Upper lobe of left lung (tissue), 6 donors: ENCODE data around the gene KIF2C. TPM values are rescaled to one million over a fixed set of nuclear protein-coding genes. Genes with fewer than 3 reads are reported as not detected.
"Not testable (repeated sequence)": the region's sequence is repeated elsewhere in the genome, so short reads cannot be mapped to it uniquely, and the experiment has no call there.

Experiments used
- ATAC-seq, 2 donors: fragments of 200-7000 bp; cut with Tn5 transposase; one replicate each; pipeline ENCODE4 v1.9.1; 2022; ENCODE audit warnings: mild to moderate bottlenecking in 2 of 2, moderate library complexity in 2 of 2; ENCODE audit not compliant: low FRiP score in 2 of 2
- DNase-seq, 2 donors: peaks; one replicate each; pipeline ENCODE4 v3.0.0-alpha.2; 2019 to 2020
- H3K27ac ChIP-seq, 4 donors: fragments of 200-600 bp; sonication (generic); one replicate each; pipeline ENCODE4 v1.5.1; 2016 to 2019
- H3K27me3 ChIP-seq, 4 donors: fragments of 200-600 bp; sonication (generic); one replicate each; pipeline ENCODE4 v1.5.1; 2017 to 2019
- H3K36me3 ChIP-seq, 4 donors: fragments of 200-600 bp; sonication (generic); one replicate each; pipeline ENCODE4 v1.5.1; 2016 to 2019
- H3K4me1 ChIP-seq, 4 donors: fragments of 200-600 bp; sonication (generic); one replicate each; pipeline ENCODE4 v1.5.1; 2018 to 2019
- H3K4me3 ChIP-seq, 4 donors: fragments of 200-600 bp; sonication (generic); one replicate each; pipeline ENCODE4 v1.5.1; 2017 to 2019; ENCODE audit warnings: mild to moderate bottlenecking in 2 of 4, moderate library complexity in 1 of 4
- H3K9me3 ChIP-seq, 4 donors: fragments of 200-600 bp; sonication (generic); one replicate each; pipeline ENCODE4 v1.5.1; 2018 to 2019
- CTCF ChIP-seq, 6 experiments: fragments of 450-650 bp in 4 of 6; fragments of 200-600 bp in 2 of 6; sonication (generic) in 2 of 6; IDR thresholded peaks; one replicate each; pipeline ENCODE4 v1.5.1; 2016 to 2019; ENCODE audit warnings: antibody characterized with exemption in 6 of 6
- EP300 ChIP-seq, 4 donors: sonication (generic); formaldehyde crosslinking; IDR thresholded peaks; one replicate each; pipeline ENCODE4 v1.5.1; 2017; ENCODE audit warnings: antibody characterized with exemption in 4 of 4, control low read depth in 2 of 4
- POLR2A ChIP-seq, 4 donors: fragments of 450-650 bp; IDR thresholded peaks; one replicate each; pipeline ENCODE4 v1.5.1; 2016 to 2017; ENCODE audit warnings: antibody characterized with exemption in 4 of 4, mild to moderate bottlenecking in 2 of 4
- POLR2AphosphoS5 ChIP-seq, 2 donors: sonication (generic); formaldehyde crosslinking; IDR thresholded peaks; one replicate each; pipeline ENCODE4 v1.5.1; 2017; ENCODE audit warnings: antibody characterized with exemption in 2 of 2
- WGBS, 2 donors: methylation state at CpG; one replicate each; pipeline ENCODE4 v1.1.5; 2017 to 2018; 5-methylcytosine and 5-hydroxymethylcytosine counted together
- total RNA-seq, 6 donors: library from RNA; depleted of rRNA in 4 of 6; stranded (reverse); fragments of >200 nt in 4 of 6; gene quantifications; one replicate each; pipeline versions ENCODE4 v1.1.0 to v1.2.1, GENCODE V29; 2016 to 2021
- donor health status: DM: no; HTN: no; CAD: no; lungs with moderate emphysema.
- donor health status: DM: no; HTN: yes; CAD: no; lungs with severe emphysema.

Gene KIF2C
- total RNA-seq, 6 donors from 2014 or later: 1.5 to 2.7 (median 2.6) TPM; not detected in 1

- ATAC-seq: no peak
- H3K9me3 ChIP-seq: no peaks in the 10 kb centered on the region
Measured at GRCh38 chr1:44760876-44761275, 21.2 kb downstream of the KIF2C start.

DNA sequence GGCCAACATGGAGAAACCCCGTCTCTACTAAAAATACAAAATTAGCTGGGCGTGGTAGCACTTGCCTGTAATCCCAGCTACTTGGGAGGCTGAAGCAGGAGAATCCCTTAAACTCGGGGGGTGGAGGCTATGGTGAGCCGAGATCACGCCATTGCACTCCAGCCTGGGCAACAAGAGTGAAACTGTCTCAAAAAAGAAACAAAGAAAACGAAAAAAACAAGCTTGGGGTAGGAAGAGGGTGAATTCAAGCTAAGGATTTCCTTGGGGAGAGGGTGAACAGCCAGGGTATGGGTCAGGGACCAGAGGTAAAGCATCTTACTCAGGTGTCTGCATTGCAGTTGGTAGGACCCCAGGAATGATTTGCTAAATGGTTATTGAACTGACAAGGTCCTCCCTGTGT lies 26.8 kb downstream of the KIF2C start:
- not testable (repeated sequence) for H3K36me3 ChIP-seq, H3K4me3 ChIP-seq, H3K27ac ChIP-seq, DNase-seq, H3K27me3 ChIP-seq, H3K4me1 ChIP-seq, ATAC-seq, H3K9me3 ChIP-seq
- 96% methylated on average over 6 of the region's 6 CpGs for WGBS, 2 donors

More at GRCh38 chr1:44760876-44761275, 21.2 kb downstream of the KIF2C start:
- peaks cover 0 to 14% (median 0%) of the 10 kb centered on the region in 4 donors for H3K36me3 ChIP-seq
- DNase-seq: no peak
- whole genome bisulfite sequencing, 2 donors: 93 to 100% methylated on average over 3 of the region's 3 CpGs
- H3K27me3 ChIP-seq: no peaks in the 10 kb centered on the region
- H3K27ac ChIP-seq: no peak overlapping the region
- no peak overlapping the region for H3K4me3 ChIP-seq
- TF ChIP-seq EP300 (IDR thresholded peaks at IDR 0.05) (no peak), POLR2A (IDR thresholded peaks at IDR 0.05) (no peak), CTCF (IDR thresholded peaks at IDR 0.05) (no peak), POLR2AphosphoS5 (IDR thresholded peaks at IDR 0.05) (no peak)
- H3K4me1 ChIP-seq: no peaks in the 10 kb centered on the region

DNA sequence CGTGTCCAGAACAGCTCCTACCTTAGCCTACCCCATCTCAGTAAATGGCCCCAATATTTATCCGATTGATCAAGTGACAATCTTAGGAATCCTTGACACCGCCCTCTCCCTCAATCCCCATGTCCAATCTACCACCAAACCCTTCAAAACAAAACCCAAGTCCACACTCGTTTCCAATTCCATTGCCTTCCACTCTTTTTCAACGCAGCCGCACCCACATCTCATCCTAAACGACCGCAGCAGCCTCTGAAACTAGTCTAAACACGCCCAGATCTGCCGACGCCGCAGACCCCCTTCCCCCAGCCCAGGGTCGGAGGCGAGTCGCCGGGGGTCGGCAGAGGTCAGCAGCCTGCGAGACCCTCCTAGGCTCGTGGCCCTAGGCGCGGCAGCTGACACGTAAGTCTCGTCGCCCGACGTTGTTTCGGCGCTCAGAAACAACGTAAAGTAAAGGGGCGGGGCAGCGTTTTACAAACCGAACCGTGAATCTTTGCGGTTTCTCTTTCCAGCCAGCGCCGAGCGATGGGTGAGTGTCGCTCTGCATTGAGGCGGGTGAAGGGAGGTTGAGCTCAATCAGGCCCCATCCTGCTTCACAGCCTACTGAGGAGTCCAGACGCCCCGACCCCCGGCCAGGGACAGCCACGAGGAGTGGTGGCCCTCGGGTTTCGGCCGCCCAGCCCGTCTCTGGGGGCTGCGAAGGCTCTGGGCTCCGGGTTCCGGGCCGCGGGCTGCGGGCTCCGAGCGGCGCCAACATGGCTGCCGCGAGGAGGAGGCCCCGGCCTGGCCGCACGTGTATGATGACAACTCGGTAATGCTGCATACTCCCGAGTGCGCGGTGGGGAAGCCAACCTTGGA lies 35.7 kb downstream of the KIF2C start, which contains the start of gene RPS8:
Gene RPS8 (plus strand): TSS at position 463 of the 852 bp plus-strand sequence. CDS start 57 bp downstream, at position 520.
- no peaks in the 10 kb centered on the region for H3K27me3 ChIP-seq
- H3K9me3 ChIP-seq: no peaks in the 10 kb centered on the region
- peak within 1 kb of the TSS; percentile 86 to 94 (median 94) for H3K27ac ChIP-seq
- DNase-seq: peak; percentile 91 to 92
- peaks cover 11 to 42% (median 36%) of the 10 kb centered on the region in 4 donors for H3K36me3 ChIP-seq
- WGBS, 2 donors: 0 to 1% methylated on average over 22 to 49 of the region's 65 CpGs
- peak; percentile 90 to 96 for ATAC-seq
- peaks cover 16 to 33% (median 24%) of the 10 kb centered on the region in 4 donors for H3K4me1 ChIP-seq
- peak within 1 kb of the TSS; percentile 70 to 91 (median 80) for H3K4me3 ChIP-seq
- TF ChIP-seq POLR2AphosphoS5 (IDR thresholded peaks at IDR 0.05) (peak; percentile 98 to 99), CTCF (IDR thresholded peaks at IDR 0.05) (peak in 2 of 6 experiments; percentile 16 to 17), POLR2A (IDR thresholded peaks at IDR 0.05) (peak; percentile 56 to 98 (median 92)), EP300 (IDR thresholded peaks at IDR 0.05) (peak in 1 of 4 donors; percentile 68)

DNA sequence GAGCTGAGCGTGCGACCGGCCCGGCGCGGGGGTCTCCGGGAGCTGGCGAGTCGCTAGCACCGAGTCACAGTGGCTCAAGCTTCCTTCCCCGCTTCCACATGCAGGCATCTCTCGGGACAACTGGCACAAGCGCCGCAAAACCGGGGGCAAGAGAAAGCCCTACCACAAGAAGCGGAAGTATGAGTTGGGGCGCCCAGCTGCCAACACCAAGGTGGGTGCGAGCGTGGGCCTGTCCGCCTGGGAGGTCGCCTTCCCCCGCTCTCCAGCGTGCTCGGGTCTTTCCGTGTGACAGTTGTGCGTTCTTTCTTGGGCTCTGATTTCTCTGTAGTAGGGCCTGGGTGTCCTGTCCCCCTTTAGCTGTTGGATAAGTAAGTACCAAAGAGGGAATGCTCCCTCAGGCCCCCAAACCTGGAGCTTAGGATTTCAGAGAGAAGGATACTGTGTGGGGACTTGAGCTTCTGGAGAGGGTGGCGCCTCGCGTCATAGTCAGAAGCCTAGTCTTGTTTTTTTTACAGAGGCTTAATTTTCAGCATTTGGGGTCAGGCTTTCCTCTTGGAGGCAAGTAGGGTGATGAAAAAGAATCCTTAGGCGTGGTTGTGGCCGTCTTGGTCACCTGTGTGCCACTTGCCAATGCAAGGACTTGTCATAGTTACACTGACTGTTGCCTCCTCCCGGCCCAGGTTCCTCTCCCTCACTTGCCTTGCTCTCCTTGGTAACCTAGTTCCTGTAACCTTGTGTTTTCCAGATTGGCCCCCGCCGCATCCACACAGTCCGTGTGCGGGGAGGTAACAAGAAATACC lies 36.5 kb downstream of the KIF2C start:
- peak in 1 of 2 donors; percentile 44 for DNase-seq
- TF ChIP-seq EP300 (IDR thresholded peaks at IDR 0.05) (no peak), CTCF (IDR thresholded peaks at IDR 0.05) (no peak), POLR2A (IDR thresholded peaks at IDR 0.05) (no peak), POLR2AphosphoS5 (IDR thresholded peaks at IDR 0.05) (no peak)

GRCh38 chr1:44776730-44777068 lies 37.1 kb downstream of the KIF2C start:
- WGBS, 2 donors: 63 to 65% methylated on average over 12 of the region's 12 CpGs
- ATAC-seq: no peak
- Histone ChIP-seq H3K36me3 (peaks cover 11 to 55% (median 45%) of the 10 kb centered on the region in 4 donors), H3K27me3 (no peaks in the 10 kb centered on the region), H3K27ac (peak overlapping the region; percentile 86 to 94 (median 94)), H3K4me1 (peaks cover 16 to 33% (median 24%) of the 10 kb centered on the region in 4 donors), H3K4me3 (peak overlapping the region; percentile 70 to 91 (median 80)), H3K9me3 (no peaks in the 10 kb centered on the region)
- TF ChIP-seq CTCF (IDR thresholded peaks at IDR 0.05) (no peak), EP300 (IDR thresholded peaks at IDR 0.05) (no peak), POLR2A (IDR thresholded peaks at IDR 0.05) (no peak), POLR2AphosphoS5 (IDR thresholded peaks at IDR 0.05) (no peak)
- DNase-seq: peak in 1 of 2 donors; percentile 62

More for the DNA sequence above, 36.5 kb downstream of the KIF2C start:
- Histone ChIP-seq H3K27me3 (no peaks in the 10 kb centered on the region), H3K4me1 (peaks cover 16 to 33% (median 24%) of the 10 kb centered on the region in 4 donors), H3K4me3 (peak overlapping the region; percentile 70 to 91 (median 80)), H3K36me3 (peaks cover 11 to 50% (median 44%) of the 10 kb centered on the region in 4 donors), H3K27ac (peak overlapping the region; percentile 86 to 94 (median 94)), H3K9me3 (no peaks in the 10 kb centered on the region)
- 9 to 22% methylated on average over 14 to 20 of the region's 36 CpGs for WGBS, 2 donors
- ATAC-seq: peak; percentile 23 to 43
